ENCODE data around the gene TOM1L2. TPM values are rescaled to one million over a fixed set of nuclear protein-coding genes. Genes with fewer than 3 reads are reported as not detected.
A peak's percentile ranks its signal among the peaks of the same experiment; 100 is the strongest.

Gene TOM1L2
- total RNA-seq, 1 experiment from 2014 or later = 34.2 TPM

- Mint-ChIP-seq H3K4me3 (ENCODE audit: unreplicated experiment) (peak overlapping the region; percentile 77), H3K9me3 (ENCODE audit: unreplicated experiment) (no peaks in the 10 kb centered on the region), H3K27me3 (ENCODE audit: insufficient read depth, unreplicated experiment) (no peaks in the 10 kb centered on the region), H3K4me1 (ENCODE audit: insufficient read depth, unreplicated experiment) (peaks cover 66% of the 10 kb centered on the region), H3K27ac (ENCODE audit: low read depth, unreplicated experiment) (peak overlapping the region; percentile 79), H3K36me3 (ENCODE audit: insufficient read depth, unreplicated experiment) (peaks cover 31% of the 10 kb centered on the region)
- no peak for TF ChIP-seq CTCF (IDR thresholded peaks at IDR 0.05; ENCODE audit: unreplicated experiment)
- intact Hi-C loops (cut with micrococcal nuclease) = loop anchor here (2.0 kb wide), 1 partner anchor 14 kb away; the partner anchor contains the start of gene SREBF1
- no TSS peak for BruUV-seq (replicated peaks)
- CTCF ChIA-PET = interaction anchor here (0.8 to 3.6 kb wide), 5 partner anchors 10 to 44 kb away, joined by 3 to 21 read pairs (median 5); no protein-coding TSS in a partner anchor
- no peak for DNase-seq (ENCODE audit: unreplicated experiment)
- POLR2A ChIA-PET = interaction anchor here (0.8 to 10.0 kb wide), 5 partner anchors 14 to 219 kb away, joined by 3 to 151 read pairs (median 3); partner anchors contain the start of gene SREBF1
Measured at GRCh38 chr17:17822616-17823015, 149.6 kb downstream of the TOM1L2 start.

- Mint-ChIP-seq H3K4me3 (ENCODE audit: unreplicated experiment) (peak overlapping the region; percentile 77), H3K4me1 (ENCODE audit: insufficient read depth, unreplicated experiment) (peaks cover 63% of the 10 kb centered on the region), H3K9me3 (ENCODE audit: unreplicated experiment) (no peaks in the 10 kb centered on the region), H3K36me3 (ENCODE audit: insufficient read depth, unreplicated experiment) (peaks cover 31% of the 10 kb centered on the region), H3K27ac (ENCODE audit: low read depth, unreplicated experiment) (peak overlapping the region; percentile 79), H3K27me3 (ENCODE audit: insufficient read depth, unreplicated experiment) (no peaks in the 10 kb centered on the region)
- peak; percentile 87 for DNase-seq (ENCODE audit: unreplicated experiment)
- TF ChIP-seq CTCF (IDR thresholded peaks at IDR 0.05; ENCODE audit: unreplicated experiment) = no peak
- CTCF ChIA-PET = interaction anchor here (0.6 to 3.6 kb wide), 7 partner anchors 9 to 142 kb away, joined by 3 to 21 read pairs (median 3); no protein-coding TSS in a partner anchor
- intact Hi-C loops (cut with micrococcal nuclease) = loop anchor here (2.0 kb wide), 1 partner anchor 15 kb away; the partner anchor contains the start of gene SREBF1
- POLR2A ChIA-PET = interaction anchor here (0.8 to 10.0 kb wide), 5 partner anchors 14 to 219 kb away, joined by 3 to 151 read pairs (median 3); partner anchors contain the start of gene SREBF1
- no TSS peak for BruUV-seq (replicated peaks)
Measured at GRCh38 chr17:17822189-17822588, 150.0 kb downstream of the TOM1L2 start.

- Mint-ChIP-seq H3K9me3 (ENCODE audit: unreplicated experiment) (no peaks in the 10 kb centered on the region), H3K4me3 (ENCODE audit: unreplicated experiment) (peak overlapping the region; percentile 77), H3K4me1 (ENCODE audit: insufficient read depth, unreplicated experiment) (peaks cover 47% of the 10 kb centered on the region), H3K36me3 (ENCODE audit: insufficient read depth, unreplicated experiment) (peaks cover 29% of the 10 kb centered on the region), H3K27ac (ENCODE audit: low read depth, unreplicated experiment) (peak overlapping the region; percentile 25), H3K27me3 (ENCODE audit: insufficient read depth, unreplicated experiment) (no peaks in the 10 kb centered on the region)
- no peak for DNase-seq (ENCODE audit: unreplicated experiment)
- no peak for TF ChIP-seq CTCF (IDR thresholded peaks at IDR 0.05; ENCODE audit: unreplicated experiment)
- intact Hi-C loops (cut with micrococcal nuclease) = no loop called here
- ChIA-PET POLR2A (interaction anchor here (0.6 to 10.0 kb wide), 6 partner anchors 10 to 99 kb away, joined by 3 to 151 read pairs (median 4); partner anchors contain the start of gene SREBF1), CTCF (interaction anchor here (0.5 to 3.6 kb wide), 17 partner anchors 9 to 239 kb away, joined by 3 to 20 read pairs (median 4); partner anchors contain the start of gene RAI1)
- BruUV-seq (replicated peaks) = no TSS peak
Measured at GRCh38 chr17:17820463-17821158, 151.6 kb downstream of the TOM1L2 start.

GRCh38 chr17:17820046-17820445 is 152.2 kb downstream of the TOM1L2 start:
- no peak for TF ChIP-seq CTCF (IDR thresholded peaks at IDR 0.05; ENCODE audit: unreplicated experiment)
- Mint-ChIP-seq H3K9me3 (ENCODE audit: unreplicated experiment) (no peaks in the 10 kb centered on the region), H3K27me3 (ENCODE audit: insufficient read depth, unreplicated experiment) (no peaks in the 10 kb centered on the region), H3K27ac (ENCODE audit: low read depth, unreplicated experiment) (peak overlapping the region; percentile 25), H3K36me3 (ENCODE audit: insufficient read depth, unreplicated experiment) (peaks cover 33% of the 10 kb centered on the region), H3K4me3 (ENCODE audit: unreplicated experiment) (peak overlapping the region; percentile 77), H3K4me1 (ENCODE audit: insufficient read depth, unreplicated experiment) (peaks cover 46% of the 10 kb centered on the region)
- no peak for DNase-seq (ENCODE audit: unreplicated experiment)
- BruUV-seq (replicated peaks) = no TSS peak
- ChIA-PET POLR2A (interaction anchor here (0.7 to 10.0 kb wide), 5 partner anchors 10 to 94 kb away, joined by 3 to 151 read pairs (median 5); partner anchors contain the start of gene SREBF1), CTCF (interaction anchor here (0.6 to 3.6 kb wide), 13 partner anchors 8 to 222 kb away, joined by 3 to 20 read pairs (median 4); partner anchors contain the start of gene RAI1)
- intact Hi-C loops (cut with micrococcal nuclease) = no loop called here

Data from MCF 10A (cell line).